HepG2 (cell line): ENCODE data around the gene MTFP1. TPM values are rescaled to one million over a fixed set of nuclear protein-coding genes. Genes with fewer than 3 reads are reported as not detected.

Experiments
- ATF1 ChIP-seq: IDR thresholded peaks from 2 replicates; pipeline ENCODE4 v1.6.1; 2016; ENCODE audit warnings: mild to moderate bottlenecking, control low read depth
- E2F5 ChIP-seq: sonication (generic); formaldehyde crosslinking; conservative IDR thresholded peaks from 2 replicates; pipeline ENCODE4 v1.4.0; 2020; ENCODE audit warnings: missing genetic modification reagents
- KDM3A ChIP-seq: IDR thresholded peaks from 2 replicates; pipeline ENCODE4 v1.6.1; 2018; ENCODE audit warnings: low read depth, missing compliant biosample characterization
- MZF1 ChIP-seq: sonication (generic); formaldehyde crosslinking; IDR thresholded peaks from 2 replicates; pipeline ENCODE4 v1.8.1; 2023; ENCODE audit warnings: mild to moderate bottlenecking, missing genetic modification reagents, borderline replicate concordance
- NONO ChIP-seq, 2 experiments: fragments of 450-650 bp in 1 of 2; sonication (generic) in 1 of 2; formaldehyde crosslinking in 1 of 2; IDR thresholded peaks in 1 of 2; conservative IDR thresholded peaks in 1 of 2; 2 replicates each; pipeline versions ENCODE4 v1.6.1 to v1.8.0; 2017 to 2022; ENCODE audit warnings: mild to moderate bottlenecking in 1 of 2, missing genetic modification reagents in 1 of 2, moderate library complexity in 1 of 2
- PRDM10 ChIP-seq: sonication (generic); formaldehyde crosslinking; IDR thresholded peaks from 2 replicates; pipeline ENCODE4 v1.4.0; 2020; ENCODE audit warnings: low read depth, missing genetic modification reagents
- TARDBP ChIP-seq: sonication (generic); formaldehyde crosslinking; IDR thresholded peaks from 2 replicates; pipeline ENCODE4 v1.8.0; 2022; ENCODE audit warnings: mild to moderate bottlenecking, missing genetic modification reagents
- TEAD3 ChIP-seq: optimal IDR thresholded peaks from 2 replicates; pipeline ENCODE3; 2016; ENCODE audit warnings: borderline replicate concordance
- THAP8 ChIP-seq: sonication (generic); formaldehyde crosslinking; IDR thresholded peaks from 2 replicates; pipeline ENCODE4 v1.5.1; 2020; ENCODE audit warnings: missing genetic modification reagents, mild to moderate bottlenecking, borderline replicate concordance
- ZFP1 ChIP-seq: IDR thresholded peaks from 2 replicates; pipeline ENCODE4 v1.6.1; 2016
- ZKSCAN5 ChIP-seq: sonication (generic); formaldehyde crosslinking; IDR thresholded peaks from 2 replicates; pipeline ENCODE4 v1.5.1; 2020; ENCODE audit warnings: mild to moderate bottlenecking, missing genetic modification reagents
- ZNF136 ChIP-seq: sonication (generic); formaldehyde crosslinking; IDR thresholded peaks from 2 replicates; pipeline ENCODE4 v1.8.1; 2022; ENCODE audit warnings: low read depth, mild to moderate bottlenecking, moderate library complexity, missing genetic modification reagents
- ZNF605 ChIP-seq: sonication (generic); formaldehyde crosslinking; IDR thresholded peaks from 2 replicates; pipeline ENCODE4 v1.8.0; 2022; ENCODE audit warnings: mild to moderate bottlenecking, missing genetic modification reagents
- ZNF713 ChIP-seq: sonication (generic); formaldehyde crosslinking; IDR thresholded peaks from 2 replicates; pipeline ENCODE4 v1.4.0; 2020; ENCODE audit warnings: mild to moderate bottlenecking, missing genetic modification reagents
- polyA plus RNA-seq, 8 experiments: library from polyadenylated mRNA; depleted of rRNA in 3 of 8; stranded (reverse) in 7 of 8; unstranded in 1 of 8; fragments of >200 nt; fragmentation: Illumina TruSeq in 4 of 8; extraction: Trizol in 4 of 8; gene quantifications; 2 replicates each; pipeline versions ENCODE4 v1.2.1 to v1.2.3, GENCODE V29; 2011 to 2016; ENCODE audit warnings: low read depth in 4 of 8, missing spikeins in 1 of 8, mixed read lengths in 1 of 8; ENCODE audit not compliant: insufficient read depth in 1 of 8
- total RNA-seq, 5 experiments: library from RNA; depleted of rRNA; stranded (reverse); fragments of >200 nt; fragmentation: Illumina TruSeq; extraction: Trizol; gene quantifications; 2 replicates each; pipeline ENCODE4 v1.2.3, GENCODE V29; 2016; ENCODE audit warnings: low read depth in 1 of 5
- TF ChIP-seq, protein P1 (sequence below): sonication (generic); formaldehyde crosslinking; IDR thresholded peaks from 2 replicates; pipeline ENCODE4 v1.4.0; 2020; ENCODE audit warnings: missing genetic modification reagents, borderline replicate concordance
- TF ChIP-seq, protein P2 (sequence below): sonication (generic); formaldehyde crosslinking; IDR thresholded peaks from 2 replicates; pipeline ENCODE4 v1.4.0; 2020; ENCODE audit warnings: mild to moderate bottlenecking, missing genetic modification reagents
- TF ChIP-seq, protein P3 (sequence below): sonication (generic); formaldehyde crosslinking; IDR thresholded peaks from 2 replicates; pipeline ENCODE4 v1.5.1; 2020; ENCODE audit warnings: mild to moderate bottlenecking, moderate library complexity, missing genetic modification reagents

MTFP1 gene
- total and polyA plus RNA-seq, 2 of the 13 experiments (the other 11 are each of a cell fraction or from before 2014, with no cell fraction given): 29.5 to 45.6 TPM

DNA sequence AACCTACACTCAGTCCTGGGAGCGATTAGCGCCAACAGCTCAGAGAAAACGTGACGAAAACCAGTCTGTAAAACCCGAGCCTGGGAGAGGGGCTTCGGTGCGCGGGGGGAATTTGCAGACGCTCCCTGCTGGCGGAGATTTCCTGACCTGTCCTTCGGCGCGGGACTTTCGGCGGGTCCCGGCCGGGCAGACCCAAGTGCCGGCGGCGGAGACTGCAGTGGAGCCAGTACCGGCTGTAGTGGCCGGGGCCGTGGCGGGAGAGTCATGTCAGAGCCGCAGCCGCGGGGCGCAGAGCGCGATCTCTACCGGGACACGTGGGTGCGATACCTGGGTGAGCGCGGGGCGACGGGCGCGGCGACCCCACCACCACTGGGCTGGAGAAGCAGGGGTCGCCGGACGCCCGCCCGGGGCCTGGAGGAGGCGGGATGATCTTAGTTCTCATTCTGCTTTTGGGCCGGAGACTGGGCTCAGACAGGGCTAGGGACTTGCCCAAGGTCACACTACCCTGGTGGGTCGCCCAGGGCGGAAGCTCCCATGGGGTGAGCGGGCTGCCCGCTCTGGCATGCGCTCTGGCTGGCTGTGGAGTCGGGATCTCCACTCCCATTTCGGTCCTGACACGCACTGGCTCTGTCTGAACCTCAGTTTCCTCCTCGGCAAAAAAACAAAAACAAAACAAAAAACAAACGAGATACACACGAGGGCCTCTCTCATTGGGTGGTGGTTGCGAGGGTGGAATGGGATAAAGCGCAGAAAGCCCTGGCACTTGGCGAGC, at the start of gene MTFP1 (continued):
- TF ChIP-seq, protein P1, sequence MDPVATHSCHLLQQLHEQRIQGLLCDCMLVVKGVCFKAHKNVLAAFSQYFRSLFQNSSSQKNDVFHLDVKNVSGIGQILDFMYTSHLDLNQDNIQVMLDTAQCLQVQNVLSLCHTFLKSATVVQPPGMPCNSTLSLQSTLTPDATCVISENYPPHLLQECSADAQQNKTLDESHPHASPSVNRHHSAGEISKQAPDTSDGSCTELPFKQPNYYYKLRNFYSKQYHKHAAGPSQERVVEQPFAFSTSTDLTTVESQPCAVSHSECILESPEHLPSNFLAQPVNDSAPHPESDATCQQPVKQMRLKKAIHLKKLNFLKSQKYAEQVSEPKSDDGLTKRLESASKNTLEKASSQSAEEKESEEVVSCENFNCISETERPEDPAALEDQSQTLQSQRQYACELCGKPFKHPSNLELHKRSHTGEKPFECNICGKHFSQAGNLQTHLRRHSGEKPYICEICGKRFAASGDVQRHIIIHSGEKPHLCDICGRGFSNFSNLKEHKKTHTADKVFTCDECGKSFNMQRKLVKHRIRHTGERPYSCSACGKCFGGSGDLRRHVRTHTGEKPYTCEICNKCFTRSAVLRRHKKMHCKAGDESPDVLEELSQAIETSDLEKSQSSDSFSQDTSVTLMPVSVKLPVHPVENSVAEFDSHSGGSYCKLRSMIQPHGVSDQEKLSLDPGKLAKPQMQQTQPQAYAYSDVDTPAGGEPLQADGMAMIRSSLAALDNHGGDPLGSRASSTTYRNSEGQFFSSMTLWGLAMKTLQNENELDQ (CRISPR knock-in tag): 0 out of 2 replicates have a peak, but pooled peaks have one; percentile 25
- TF ChIP-seq NONO (IDR thresholded peaks at IDR 0.05): no peak
- TF ChIP-seq NONO (CRISPR knock-in tag; conservative IDR thresholded peaks at IDR 0.05): peak; percentile 49; the same call in 1 of the 2 replicates
- TF ChIP-seq PRDM10 (CRISPR knock-in tag): no peak; the same call in 1 of the 2 replicates
- 0 out of 2 replicates have a peak, but pooled peaks have one; percentile 33 for TF ChIP-seq KDM3A
- TF ChIP-seq, protein P2, sequence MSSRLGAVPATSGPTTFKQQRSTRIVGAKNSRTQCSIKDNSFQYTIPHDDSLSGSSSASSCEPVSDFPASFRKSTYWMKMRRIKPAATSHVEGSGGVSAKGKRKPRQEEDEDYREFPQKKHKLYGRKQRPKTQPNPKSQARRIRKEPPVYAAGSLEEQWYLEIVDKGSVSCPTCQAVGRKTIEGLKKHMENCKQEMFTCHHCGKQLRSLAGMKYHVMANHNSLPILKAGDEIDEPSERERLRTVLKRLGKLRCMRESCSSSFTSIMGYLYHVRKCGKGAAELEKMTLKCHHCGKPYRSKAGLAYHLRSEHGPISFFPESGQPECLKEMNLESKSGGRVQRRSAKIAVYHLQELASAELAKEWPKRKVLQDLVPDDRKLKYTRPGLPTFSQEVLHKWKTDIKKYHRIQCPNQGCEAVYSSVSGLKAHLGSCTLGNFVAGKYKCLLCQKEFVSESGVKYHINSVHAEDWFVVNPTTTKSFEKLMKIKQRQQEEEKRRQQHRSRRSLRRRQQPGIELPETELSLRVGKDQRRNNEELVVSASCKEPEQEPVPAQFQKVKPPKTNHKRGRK: no peak
- TF ChIP-seq THAP8 (CRISPR knock-in tag): no peak
- TF ChIP-seq ZFP1 (CRISPR knock-in tag): no peak
- TF ChIP-seq ZNF605 (CRISPR knock-in tag): peak; percentile 75
- TF ChIP-seq ATF1 (CRISPR knock-in tag): no peak
- TF ChIP-seq E2F5 (CRISPR knock-in tag): peak; percentile 75
- TF ChIP-seq TARDBP (CRISPR knock-in tag): peak; percentile 55; the same call in 1 of the 2 replicates
- TF ChIP-seq ZNF713 (CRISPR knock-in tag): no peak
- TF ChIP-seq ZNF136 (CRISPR knock-in tag): no peak
- TF ChIP-seq, protein P3, sequence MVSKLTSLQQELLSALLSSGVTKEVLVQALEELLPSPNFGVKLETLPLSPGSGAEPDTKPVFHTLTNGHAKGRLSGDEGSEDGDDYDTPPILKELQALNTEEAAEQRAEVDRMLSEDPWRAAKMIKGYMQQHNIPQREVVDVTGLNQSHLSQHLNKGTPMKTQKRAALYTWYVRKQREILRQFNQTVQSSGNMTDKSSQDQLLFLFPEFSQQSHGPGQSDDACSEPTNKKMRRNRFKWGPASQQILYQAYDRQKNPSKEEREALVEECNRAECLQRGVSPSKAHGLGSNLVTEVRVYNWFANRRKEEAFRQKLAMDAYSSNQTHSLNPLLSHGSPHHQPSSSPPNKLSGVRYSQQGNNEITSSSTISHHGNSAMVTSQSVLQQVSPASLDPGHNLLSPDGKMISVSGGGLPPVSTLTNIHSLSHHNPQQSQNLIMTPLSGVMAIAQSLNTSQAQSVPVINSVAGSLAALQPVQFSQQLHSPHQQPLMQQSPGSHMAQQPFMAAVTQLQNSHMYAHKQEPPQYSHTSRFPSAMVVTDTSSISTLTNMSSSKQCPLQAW (CRISPR knock-in tag): peak; percentile 29; the same call in 1 of the 2 replicates
- TF ChIP-seq TEAD3 (CRISPR knock-in tag): peak; percentile 34
- TF ChIP-seq ZKSCAN5 (CRISPR knock-in tag): no peak
- TF ChIP-seq MZF1 (CRISPR knock-in tag): no peak
